GM18505 (cell line): ENCODE data around the gene APMAP.

Experiments used
- ATAC-seq: cut with Tn5 transposase; IDR thresholded peaks from one replicate; pipeline ENCODE4 v1.9.1; 2021; ENCODE audit not compliant: unreplicated experiment
- POLR2A ChIP-seq: IDR thresholded peaks from 4 replicates; pipeline ENCODE4 v1.6.1; 2011; ENCODE audit warnings: borderline replicate concordance; ENCODE audit not compliant: insufficient read depth, insufficient read length; ENCODE audit errors: extremely low read depth

The APMAP gene

GRCh38 chr20:24983896-24984295 is 8.7 kb downstream of the APMAP start:
- ATAC-seq = no peak
- TF ChIP-seq POLR2A = no peak

GRCh38 chr20:24981790-24982189 is 10.8 kb downstream of the APMAP start:
- no peak for TF ChIP-seq POLR2A
- ATAC-seq = no peak

- no peak for ATAC-seq
- TF ChIP-seq POLR2A = no peak
These were observed 11.3 kb downstream of the APMAP start for GRCh38 chr20:24981282-24981681.

- ATAC-seq = no peak
- no peak for TF ChIP-seq POLR2A
These were observed 12.1 kb downstream of the APMAP start for GRCh38 chr20:24980291-24981053.

GRCh38 chr20:24979036-24979960 is 13.3 kb downstream of the APMAP start:
- ATAC-seq = no peak
- TF ChIP-seq POLR2A = no peak

- no peak for ATAC-seq
- no peak for TF ChIP-seq POLR2A
These were observed 14.0 kb downstream of the APMAP start for GRCh38 chr20:24978513-24978912.

GRCh38 chr20:24977797-24978196 is 14.8 kb downstream of the APMAP start:
- TF ChIP-seq POLR2A = no peak
- no peak for ATAC-seq

- no peak for ATAC-seq
- no peak for TF ChIP-seq POLR2A
These were observed 15.2 kb downstream of the APMAP start for GRCh38 chr20:24977336-24977735.

GRCh38 chr20:24972341-24972740 is 20.2 kb downstream of the APMAP start:
- no peak for TF ChIP-seq POLR2A
- no peak for ATAC-seq

GRCh38 chr20:24971376-24972101 is 21.0 kb downstream of the APMAP start:
- no peak for ATAC-seq
- TF ChIP-seq POLR2A = no peak

- ATAC-seq = no peak
- TF ChIP-seq POLR2A = no peak
These were observed 21.8 kb downstream of the APMAP start for GRCh38 chr20:24970754-24971153.

GRCh38 chr20:24970030-24970553 is 22.5 kb downstream of the APMAP start:
- no peak for ATAC-seq
- no peak for TF ChIP-seq POLR2A

GRCh38 chr20:24969186-24970029 is 23.1 kb downstream of the APMAP start:
- TF ChIP-seq POLR2A = no peak
- no peak for ATAC-seq

- ATAC-seq = no peak
- TF ChIP-seq POLR2A = no peak
These were observed 24.2 kb downstream of the APMAP start for GRCh38 chr20:24968278-24968800.
